ENCODE measurements around the gene CHCHD3.

CHCHD3 gene

GRCh38 chr7:132861424-132861823 is 220.5 kb downstream of the CHCHD3 start:
- DNase-seq (ENCODE audit: low spot score): no peak

- no peak for DNase-seq (ENCODE audit: low spot score)
These were observed 222.7 kb downstream of the CHCHD3 start for GRCh38 chr7:132859199-132859598.

- no peak for DNase-seq (ENCODE audit: low spot score)
These were observed 223.1 kb downstream of the CHCHD3 start for GRCh38 chr7:132858760-132859159.

GRCh38 chr7:132858251-132858650 is 223.6 kb downstream of the CHCHD3 start:
- DNase-seq (ENCODE audit: low spot score): no peak

- DNase-seq (ENCODE audit: low spot score): no peak
These were observed 224.2 kb downstream of the CHCHD3 start for GRCh38 chr7:132857703-132858102.

GRCh38 chr7:132857031-132857430 is 224.9 kb downstream of the CHCHD3 start:
- DNase-seq (ENCODE audit: low spot score): no peak

GRCh38 chr7:132856416-132856815 is 225.5 kb downstream of the CHCHD3 start:
- DNase-seq (ENCODE audit: low spot score): no peak

- DNase-seq (ENCODE audit: low spot score): no peak
These were observed 226.0 kb downstream of the CHCHD3 start for GRCh38 chr7:132855901-132856300.

GRCh38 chr7:132854238-132854637 is 227.7 kb downstream of the CHCHD3 start:
- DNase-seq (ENCODE audit: low spot score): no peak

- no peak for DNase-seq (ENCODE audit: low spot score)
These were observed 234.5 kb downstream of the CHCHD3 start for GRCh38 chr7:132847376-132847775.

GRCh38 chr7:132846086-132846485 is 235.8 kb downstream of the CHCHD3 start:
- no peak for DNase-seq (ENCODE audit: low spot score)

- no peak for DNase-seq (ENCODE audit: low spot score)
These were observed 239.4 kb downstream of the CHCHD3 start for GRCh38 chr7:132842478-132842877.

GRCh38 chr7:132840199-132840598 is 241.7 kb downstream of the CHCHD3 start:
- DNase-seq (ENCODE audit: low spot score): no peak

GRCh38 chr7:132838313-132838712 is 243.6 kb downstream of the CHCHD3 start:
- DNase-seq (ENCODE audit: low spot score): no peak

- peak; percentile 24 for DNase-seq (ENCODE audit: low spot score)
These were observed 244.4 kb downstream of the CHCHD3 start for GRCh38 chr7:132837529-132837928.

GRCh38 chr7:132836746-132837145 is 245.1 kb downstream of the CHCHD3 start:
- peak; percentile 14 for DNase-seq (ENCODE audit: low spot score)

GRCh38 chr7:132830941-132831340 is 250.9 kb downstream of the CHCHD3 start:
- DNase-seq (ENCODE audit: low spot score): no peak

GRCh38 chr7:132828502-132828901 is 253.4 kb downstream of the CHCHD3 start:
- no peak for DNase-seq (ENCODE audit: low spot score)

- no peak for DNase-seq (ENCODE audit: low spot score)
These were observed 255.7 kb downstream of the CHCHD3 start for GRCh38 chr7:132825932-132826835.

GRCh38 chr7:132825222-132825621 is 256.7 kb downstream of the CHCHD3 start:
- DNase-seq (ENCODE audit: low spot score): no peak

- DNase-seq (ENCODE audit: low spot score): no peak
These were observed 262.2 kb downstream of the CHCHD3 start for GRCh38 chr7:132819648-132820047.

- DNase-seq (ENCODE audit: low spot score): peak; percentile 30
These were observed 263.9 kb downstream of the CHCHD3 start for GRCh38 chr7:132817949-132818348.

- DNase-seq (ENCODE audit: low spot score): no peak
These were observed 266.1 kb downstream of the CHCHD3 start for GRCh38 chr7:132815696-132816311.
